Effector CD8-positive, alpha-beta T cell (primary cell): ENCODE measurements around the gene DHX57.
A peak's percentile ranks its signal among the peaks of the same experiment; 100 is the strongest.
"Not testable (repeated sequence)": the region's sequence is repeated elsewhere in the genome, so short reads cannot be mapped to it uniquely, and the experiment has no call there.

Source experiments
- DNase-seq: peaks from one replicate; lab custom pipeline; 2025; lab: John Stamatoyannopoulos, UW

DHX57 gene

DNA sequence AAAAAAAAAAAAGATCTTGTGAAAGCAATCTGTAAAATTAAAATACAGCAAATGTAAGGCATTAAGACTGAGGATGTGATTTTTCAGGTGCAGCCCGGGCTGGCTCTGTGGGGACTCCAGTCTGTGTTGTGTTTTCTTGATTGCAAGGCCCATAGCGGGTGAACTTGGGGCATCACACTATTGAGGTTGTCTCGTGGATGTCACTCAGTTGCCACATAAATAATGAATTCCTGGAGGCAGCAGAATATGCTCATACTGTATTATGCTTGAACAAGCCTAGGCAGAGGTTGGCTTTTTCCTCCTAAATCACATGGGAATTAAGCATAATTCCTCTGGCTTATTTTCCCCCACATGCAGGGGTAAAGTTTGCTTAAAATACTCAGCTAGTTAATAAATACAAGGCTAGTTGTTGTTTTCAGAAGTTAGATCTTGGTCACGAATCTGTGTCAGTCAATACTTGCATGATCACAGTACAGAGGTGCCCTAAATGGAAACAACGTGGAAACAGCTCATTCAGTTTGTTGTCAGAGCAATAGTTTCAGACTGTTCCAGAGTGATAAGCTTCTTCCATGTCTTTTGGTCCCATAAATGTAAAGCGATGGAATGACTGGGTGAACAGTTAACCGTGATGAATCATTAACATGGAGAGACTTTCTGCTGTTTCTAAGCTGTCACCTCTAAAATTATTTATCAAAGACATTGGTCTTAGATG lies 81.3 kb downstream of the DHX57 start:
- no peak for DNase-seq

DNA sequence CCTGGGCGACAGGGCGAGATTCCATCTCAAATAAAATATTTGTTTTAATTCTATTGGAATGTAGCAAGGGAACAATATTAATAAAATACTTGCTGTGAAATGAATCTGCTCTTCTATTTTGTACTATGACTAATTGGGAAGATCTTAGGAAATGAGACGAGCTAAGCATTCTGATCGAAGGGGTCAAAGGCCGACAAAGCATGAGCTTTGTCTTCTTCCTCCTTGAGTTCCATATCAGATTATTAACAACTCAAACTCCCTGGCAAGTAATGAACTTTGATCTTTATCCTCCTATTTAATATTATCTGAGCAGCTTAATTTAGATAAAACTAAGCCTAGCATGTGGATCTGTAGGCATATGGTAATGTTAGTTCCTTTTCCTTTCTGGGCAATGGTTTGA lies 82.2 kb downstream of the DHX57 start:
- DNase-seq: no peak

- no peak for DNase-seq
These were observed 83.0 kb downstream of the DHX57 start for GRCh38 chr2:38792751-38793150.

- not testable (repeated sequence) for DNase-seq
These were observed 83.4 kb downstream of the DHX57 start for GRCh38 chr2:38792321-38792720.

- DNase-seq: no peak
These were observed 84.0 kb downstream of the DHX57 start for GRCh38 chr2:38791744-38792143.

DNA sequence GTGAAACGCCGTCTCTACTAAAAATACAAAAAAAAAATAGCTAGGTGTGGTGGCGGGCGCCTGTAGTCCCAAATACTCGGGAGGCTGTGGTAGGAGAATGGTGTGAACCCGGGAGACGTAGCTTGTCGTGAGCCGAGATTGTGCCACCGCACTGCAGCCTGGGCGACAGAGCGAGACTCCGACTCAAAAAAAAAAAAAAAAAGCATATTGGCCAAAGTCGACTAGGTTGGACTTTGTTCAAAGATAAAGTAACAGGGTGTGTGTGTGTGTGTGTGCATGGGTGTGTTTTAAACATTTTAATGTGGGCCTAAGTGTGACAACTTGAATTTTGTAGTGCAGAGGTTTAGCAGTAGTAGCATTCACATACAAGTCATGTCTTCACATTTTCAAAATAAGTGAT lies 86.0 kb downstream of the DHX57 start:
- no peak for DNase-seq

DNA sequence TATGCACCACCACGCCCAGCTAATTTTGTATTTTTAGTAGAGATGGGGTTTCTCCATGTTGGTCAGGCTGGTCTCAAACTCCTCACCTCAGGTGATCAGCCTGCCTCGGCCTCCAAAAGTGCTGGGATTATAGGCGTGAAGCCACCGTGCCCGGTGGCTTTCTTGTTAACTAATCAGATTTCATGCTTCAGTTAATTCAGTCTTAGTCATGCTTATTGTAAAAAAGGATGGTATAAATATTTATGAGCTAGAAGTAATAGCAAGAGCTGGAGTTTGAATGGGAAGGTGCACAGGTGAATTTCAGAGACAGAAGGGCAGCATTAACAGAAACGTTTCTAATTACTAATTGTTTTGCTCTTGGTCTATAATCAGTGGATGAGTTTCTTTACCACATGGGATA lies 87.4 kb downstream of the DHX57 start:
- no peak for DNase-seq

- no peak for DNase-seq
These were observed 92.1 kb downstream of the DHX57 start for GRCh38 chr2:38783586-38783985.

- DNase-seq: no peak
These were observed 97.0 kb downstream of the DHX57 start for GRCh38 chr2:38778687-38779082.

- no peak for DNase-seq
These were observed 99.2 kb downstream of the DHX57 start for GRCh38 chr2:38776531-38776930.

DNA sequence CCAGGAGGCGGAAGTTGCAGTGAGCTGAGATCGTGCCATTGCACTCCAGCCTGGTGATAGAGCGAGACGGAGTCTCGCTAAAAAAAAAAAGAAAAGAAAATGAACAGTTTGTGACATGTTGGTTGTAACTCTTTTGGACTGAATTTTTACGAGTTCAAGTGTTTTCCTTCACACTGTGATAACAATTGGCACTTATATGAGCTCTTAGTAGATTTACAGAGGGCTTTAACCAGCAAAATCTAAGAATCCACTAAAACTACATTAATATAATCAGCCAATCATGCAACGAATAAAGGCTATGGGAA lies 99.9 kb downstream of the DHX57 start:
- DNase-seq: no peak

- no peak for DNase-seq
These were observed 100.4 kb downstream of the DHX57 start for GRCh38 chr2:38775097-38775920.

- DNase-seq: no peak
These were observed 104.1 kb downstream of the DHX57 start for GRCh38 chr2:38771632-38772031.

- DNase-seq: no peak
These were observed 110.2 kb downstream of the DHX57 start for GRCh38 chr2:38765551-38765950.

- no peak for DNase-seq
These were observed 110.6 kb downstream of the DHX57 start for GRCh38 chr2:38765149-38765548.

GRCh38 chr2:38763728-38764127 lies 112.0 kb downstream of the DHX57 start:
- DNase-seq: no peak

GRCh38 chr2:38763228-38763627 lies 112.5 kb downstream of the DHX57 start:
- no peak for DNase-seq

DNA sequence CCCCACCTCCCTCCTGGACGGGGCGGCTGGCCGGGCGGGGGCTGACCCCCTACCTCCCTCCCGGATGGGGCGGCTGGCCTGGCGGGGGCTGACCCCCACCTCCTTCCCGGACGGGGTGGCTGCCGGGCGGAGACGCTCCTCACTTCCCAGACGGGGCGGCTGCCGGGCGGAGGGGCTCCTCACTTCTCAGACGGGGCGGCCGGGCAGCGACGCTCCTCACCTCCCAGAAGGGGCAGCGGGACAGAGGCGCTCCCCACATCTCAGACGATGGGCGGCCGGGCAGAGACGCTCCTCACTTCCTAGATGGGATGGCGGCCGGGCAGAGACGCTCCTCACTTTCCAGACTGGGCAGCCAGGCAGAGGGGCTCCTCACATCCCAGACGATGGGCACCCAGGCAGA lies 119.8 kb downstream of the DHX57 start:
- DNase-seq: not testable (repeated sequence)

GRCh38 chr2:38754506-38754905 lies 121.2 kb downstream of the DHX57 start:
- DNase-seq: no peak

DNA sequence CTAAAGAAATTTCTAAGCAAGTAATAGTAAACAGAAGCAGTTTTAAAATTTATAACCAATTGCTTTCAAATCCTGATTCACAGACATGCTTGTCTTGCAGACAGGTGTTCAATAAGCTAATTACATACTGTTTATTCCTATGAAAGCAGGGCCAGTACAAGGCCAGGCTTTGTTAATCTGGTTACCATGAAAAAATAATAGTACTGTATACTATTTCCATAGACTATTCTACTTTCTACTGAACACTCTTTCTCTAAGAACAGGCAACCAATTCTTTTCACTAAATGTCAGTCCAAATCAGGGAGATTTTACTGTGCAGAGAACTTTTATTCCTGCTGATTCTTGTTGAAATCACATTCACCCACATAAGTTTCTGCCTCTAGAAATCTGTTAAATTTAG lies 121.7 kb downstream of the DHX57 start:
- DNase-seq: no peak

DNA sequence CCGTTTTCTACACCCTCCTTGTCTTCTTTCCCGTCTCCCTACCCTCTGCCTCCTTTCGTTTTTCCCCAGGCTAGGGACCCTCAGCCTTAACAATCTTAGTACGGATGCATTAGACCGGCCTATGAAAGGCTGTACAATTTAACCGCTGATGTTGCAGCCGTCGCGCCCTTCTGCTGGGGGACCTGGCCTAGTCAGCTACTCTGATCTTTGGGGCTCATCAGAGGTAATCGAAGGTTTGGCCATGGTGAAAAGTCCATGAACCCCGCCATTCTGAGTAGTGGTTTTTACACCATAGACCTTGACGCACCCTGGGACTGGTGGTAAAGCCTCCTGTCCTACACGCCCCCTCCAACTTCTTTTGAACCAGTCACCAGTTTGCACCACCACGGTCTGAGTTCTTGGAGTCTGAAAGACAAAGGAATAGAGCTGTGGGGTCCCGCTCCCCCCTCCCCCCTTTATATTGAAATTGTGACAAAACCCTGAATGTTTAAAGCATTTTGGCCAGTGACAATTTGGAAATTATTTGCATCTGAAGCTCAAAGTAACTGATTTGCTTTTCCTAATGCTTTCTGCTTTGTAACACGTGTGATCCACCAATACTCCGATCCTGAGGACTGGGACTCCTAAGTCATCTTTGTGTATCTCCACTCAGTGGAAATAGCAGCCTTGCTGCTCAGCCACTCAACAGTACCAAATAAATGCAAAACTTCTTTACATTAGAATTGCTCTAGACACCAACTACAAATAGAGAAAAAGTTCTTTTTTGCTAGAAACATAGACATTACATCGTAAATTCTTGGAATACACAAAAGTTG lies 123.9 kb downstream of the DHX57 start:
- peak; percentile 35 for DNase-seq

GRCh38 chr2:38750891-38751595 lies 124.7 kb downstream of the DHX57 start, which contains the start of gene SRSF7:
Gene SRSF7 (minus strand): TSS chr2:38751361. CDS start chr2:38751256, 105 bp downstream.
- DNase-seq: peak; percentile 96
